ENCODE data around the gene SC5D. TPM values are rescaled to one million over a fixed set of nuclear protein-coding genes. Genes with fewer than 3 reads are reported as not detected.
A peak's percentile ranks its signal among the peaks of the same experiment; 100 is the strongest.

Gene SC5D
- total and polyA plus RNA-seq, 2 of the 8 experiments (the other 6 are each of a cell fraction or from before 2014, with no cell fraction given), result 73.9 to 90.3 TPM

- Histone ChIP-seq H3K36me3 (ENCODE audit: control insufficient read depth in 2 of 4, insufficient read depth in 4 of 4, low read length in 3 of 4) (no peaks in the 10 kb centered on the region), H3K56ac (replicated peaks; ENCODE audit: insufficient read length, low read depth, low read length) (no peak overlapping the region), H3K23ac (ENCODE audit: insufficient read length) (no peak overlapping the region), H3K9ac (replicated peaks in 1 of 4; ENCODE audit: extremely low read depth in 1 of 4, low read depth in 3 of 4, low read length in 3 of 4) (no peak overlapping the region), H3K27ac (ENCODE audit: low read depth, low read length) (no peak overlapping the region), H2BK15ac (ENCODE audit: low read length) (no peak overlapping the region), H2BK12ac (ENCODE audit: low read depth, low read length) (no peak overlapping the region), H4K20me1 (replicated peaks in 1 of 2; ENCODE audit: control insufficient read depth in 1 of 2, insufficient read depth in 2 of 2, low read length in 2 of 2) (no peaks in the 10 kb centered on the region), H2BK120ac (replicated peaks; ENCODE audit: low read depth, low read length) (no peak overlapping the region), H3K18ac (ENCODE audit: extremely low read depth, low read length) (no peak overlapping the region), H4K91ac (replicated peaks; ENCODE audit: insufficient read length, low read length) (no peak overlapping the region), H3K23me2 (ENCODE audit: low read depth, low read length) (no peaks in the 10 kb centered on the region), H2BK5ac (ENCODE audit: low read depth, low read length) (no peak overlapping the region), H4K8ac (ENCODE audit: extremely low read depth, insufficient read depth, low read length) (no peak overlapping the region), H3K27me3 (replicated peaks in 1 of 4; ENCODE audit: control insufficient read depth in 3 of 4, extremely low read depth in 1 of 4, insufficient read depth in 3 of 4, low read length in 3 of 4) (no peaks in the 10 kb centered on the region), H3K79me1 (ENCODE audit: low read depth, low read length) (no peaks in the 10 kb centered on the region), H3K4ac (replicated peaks; ENCODE audit: insufficient read length, low read depth, low read length) (no peak overlapping the region), H2AK5ac (ENCODE audit: low read depth, low read length) (no peak overlapping the region), H3K9me3 (ENCODE audit: insufficient read depth in 2 of 2, low read depth in 1 of 2, low read length in 1 of 2) (peaks cover 2 to 14% of the 10 kb centered on the region in 2 experiments; a peak in 2 of 4 replicates), H3K4me3 (ENCODE audit: extremely low read depth in 1 of 4, insufficient read depth in 2 of 4, low read depth in 3 of 4, low read length in 4 of 4) (no peak overlapping the region), H3K79me2 (ENCODE audit: control insufficient read depth in 1 of 2, insufficient read depth in 2 of 2, low read length in 2 of 2) (no peaks in the 10 kb centered on the region), H3K4me1 (replicated peaks in 1 of 4; ENCODE audit: control insufficient read depth in 3 of 4, insufficient read depth in 4 of 4, low read length in 3 of 4) (peaks cover 0 to 7% (median 2%) of the 10 kb centered on the region in 4 experiments; a peak in 2 of 7 replicates), H4K5ac (ENCODE audit: insufficient read length, low read depth, low read length) (no peak overlapping the region), H2AFZ (ENCODE audit: low read length) (no peak overlapping the region), H3K14ac (ENCODE audit: insufficient read length) (no peak overlapping the region), H2BK20ac (ENCODE audit: low read length) (no peak overlapping the region), H3K4me2 (ENCODE audit: insufficient read depth in 1 of 2, low read depth in 2 of 2, low read length in 2 of 2) (no peak overlapping the region)
- 69% methylated on average over 6 of the region's 6 CpGs; no CpG with 5 or more reads in 1 of the 2 experiments for WGBS, 2 experiments (ENCODE audit: extremely low coverage in 1 of 2, insufficient coverage in 1 of 2, insufficient read length in 1 of 2, insufficient replicate concordance in 2 of 2, low coverage in 1 of 2, low lambda C conversion rate in 2 of 2, missing lambda C conversion rate in 1 of 2)
- DNase-seq (ENCODE audit: low read depth in 1 of 2, low spot score in 2 of 2) (no peak), FAIRE-seq (no peak)
- TF ChIP-seq KDM5A (IDR thresholded peaks at IDR 0.05; ENCODE audit: low read length), result no peak
- TF ChIP-seq RAD21 (IDR thresholded peaks at IDR 0.05 in 1 of 2, conservative IDR thresholded peaks at IDR 0.05 in 1 of 2; ENCODE audit: low read depth in 2 of 2, low read length in 2 of 2), result peak in 1 of 2 experiments; percentile 17; a peak in 1 of 4 replicates
- peak in 2 of 3 experiments; percentile 5 to 9; a peak in 1 of 4 replicates for TF ChIP-seq CTCF (IDR thresholded peaks at IDR 0.05; ENCODE audit: control extremely low read depth in 1 of 3, insufficient read depth in 1 of 3, low read depth in 1 of 3, low read length in 3 of 3)
- ChIA-PET CTCF (ENCODE audit: partially characterized antibody) (interaction anchor here (0.9 to 2.0 kb wide), 3 partner anchors 14 to 105 kb away, joined by 3 to 10 read pairs (median 3); no protein-coding TSS in a partner anchor), POLR2A (ENCODE audit: partially characterized antibody) (no interaction called here)
Measured at GRCh38 chr11:121265586-121265985, 27.0 kb upstream of the SC5D start.

All from H1 (cell line).